Measurements from ENCODE around the gene TENM4. TPM values are rescaled to one million over a fixed set of nuclear protein-coding genes. Genes with fewer than 3 reads are reported as not detected.

The TENM4 gene
- total RNA-seq, 1 experiment from 2014 or later, result 0.39 TPM

DNA sequence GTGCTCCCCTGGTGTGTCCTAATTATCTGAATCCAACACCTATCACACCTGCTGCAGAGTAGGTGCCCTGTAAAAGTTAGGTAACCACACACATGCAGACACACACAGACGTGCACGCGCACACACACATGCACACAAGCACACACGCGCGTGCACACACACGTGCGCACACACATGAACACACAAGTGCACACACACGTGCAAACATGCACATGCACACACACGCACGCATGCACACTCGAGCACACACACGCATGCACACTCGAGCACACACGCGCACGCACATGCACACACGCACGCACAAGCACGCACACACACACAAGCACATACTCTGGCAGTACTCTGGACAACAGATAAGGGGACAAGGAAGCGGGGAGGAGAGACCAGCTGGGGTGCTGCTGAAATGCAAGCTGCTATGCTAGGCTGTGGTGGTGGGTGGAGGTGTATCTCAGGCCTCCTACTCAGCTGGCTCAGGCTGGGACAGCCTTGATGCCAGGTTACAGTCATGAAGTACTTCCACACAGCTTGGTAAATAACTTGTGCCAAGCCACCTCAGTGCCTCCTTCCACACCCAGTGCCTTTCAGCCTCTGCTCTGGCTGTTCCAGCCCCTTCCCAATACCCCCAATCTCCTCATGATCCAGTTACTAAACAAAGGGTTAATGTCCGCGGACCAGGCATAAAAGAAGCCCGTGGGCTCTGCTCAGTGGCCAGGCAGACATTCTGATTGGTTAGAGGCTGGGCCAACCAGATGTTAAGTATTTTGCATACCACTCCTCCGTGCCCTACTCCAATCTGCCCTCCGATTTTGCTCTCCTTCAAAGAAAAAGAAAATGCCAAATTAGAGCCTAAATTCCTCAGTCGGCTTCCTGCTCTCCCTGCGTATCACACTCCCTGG is 374.1 kb downstream of the TENM4 start:
- in situ Hi-C loops (cut with HindIII; ENCODE audit: low pct_unique_long_range_greater_than_20kb, low sequenced_read_pairs), result no loop called here
- POLR2A ChIA-PET, result no interaction called here
- Histone ChIP-seq H3K9me3 (ENCODE audit: control insufficient read depth, insufficient read depth, low read depth, low read length) (no peaks in the 10 kb centered on the region), H3K4me1 (ENCODE audit: control insufficient read depth, insufficient read depth, low read length) (no peaks in the 10 kb centered on the region), H3K36me3 (ENCODE audit: control insufficient read depth, insufficient read depth, low read length) (no peaks in the 10 kb centered on the region), H3K27ac (ENCODE audit: low read length) (no peak overlapping the region), H3K27me3 (ENCODE audit: control insufficient read depth, insufficient read depth, low read length) (no peaks in the 10 kb centered on the region), H3K4me3 (ENCODE audit: low read depth in 2 of 2, low read length in 2 of 2) (no peak overlapping the region)
- no peak for TF ChIP-seq TCF7L2 (IDR thresholded peaks at IDR 0.05; ENCODE audit: low read depth, low read length)
- TF ChIP-seq POLR2AphosphoS5 (IDR thresholded peaks at IDR 0.05; ENCODE audit: low read depth, low read length), result no peak
- TF ChIP-seq SIN3A (IDR thresholded peaks at IDR 0.05; ENCODE audit: borderline replicate concordance, insufficient read depth, low read depth, low read length), result no peak
- no TSS peak for BruUV-seq (replicated peaks)
- intact Hi-C loops (cut with micrococcal nuclease; ENCODE audit: unreplicated experiment), result no loop called here
- DNase-seq (ENCODE audit: low read depth, low spot score) (no peak), ATAC-seq (no peak; the same call in 1 of the 2 replicates)
- CTCF ChIA-PET, result no interaction called here

DNA sequence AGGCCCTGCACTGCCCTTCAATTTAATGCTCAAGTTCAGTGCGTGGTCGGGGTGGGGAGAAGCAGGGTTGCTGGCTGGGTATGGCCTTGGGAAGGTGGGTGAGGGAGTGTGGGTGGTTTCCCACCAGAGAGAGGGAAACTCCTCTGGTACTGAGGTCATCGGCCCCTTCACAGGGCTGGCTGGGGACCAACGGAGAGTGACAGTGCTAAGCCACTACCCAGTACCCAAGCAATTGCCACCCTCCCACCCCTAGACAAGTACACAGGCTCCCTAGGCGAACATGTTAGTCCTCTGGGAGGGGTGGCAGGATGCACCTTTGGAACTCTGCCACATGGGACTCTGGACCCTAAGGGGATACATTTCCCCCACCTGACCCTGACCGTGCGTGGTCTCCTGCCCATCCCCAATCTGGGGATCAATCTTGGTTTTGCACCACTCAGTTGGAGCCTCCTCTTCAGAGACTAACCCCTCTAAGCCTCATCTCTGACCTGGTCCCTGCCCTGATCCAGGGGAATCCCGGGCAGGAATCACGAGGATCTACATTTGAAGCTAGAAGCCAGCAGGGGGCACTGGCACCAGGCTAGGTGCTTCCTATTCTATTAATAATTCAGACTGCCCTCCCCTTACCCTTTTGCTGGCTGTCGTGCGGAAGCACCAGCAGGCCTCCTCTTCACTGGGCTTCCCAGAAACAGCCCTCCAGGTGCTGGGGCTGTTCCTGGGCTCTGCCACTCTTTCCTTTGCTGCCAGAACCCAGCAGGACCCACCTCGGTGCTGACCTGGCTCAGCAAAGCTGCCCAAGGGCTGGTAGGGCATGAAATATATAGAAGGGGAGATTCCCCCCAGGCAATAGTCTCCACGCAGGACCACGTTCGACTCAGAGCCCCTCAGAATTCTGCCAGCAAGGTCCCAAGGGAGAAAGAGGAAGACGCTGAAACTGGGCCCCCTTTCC is 377.7 kb downstream of the TENM4 start:
- Histone ChIP-seq H3K9me3 (ENCODE audit: control insufficient read depth, insufficient read depth, low read depth, low read length) (no peaks in the 10 kb centered on the region), H3K4me3 (ENCODE audit: low read depth in 2 of 2, low read length in 2 of 2) (no peak overlapping the region), H3K27me3 (ENCODE audit: control insufficient read depth, insufficient read depth, low read length) (no peaks in the 10 kb centered on the region), H3K27ac (ENCODE audit: low read length) (no peak overlapping the region), H3K4me1 (ENCODE audit: control insufficient read depth, insufficient read depth, low read length) (no peaks in the 10 kb centered on the region), H3K36me3 (ENCODE audit: control insufficient read depth, insufficient read depth, low read length) (no peaks in the 10 kb centered on the region)
- POLR2A ChIA-PET, result no interaction called here
- CTCF ChIA-PET, result no interaction called here
- in situ Hi-C loops (cut with HindIII; ENCODE audit: low pct_unique_long_range_greater_than_20kb, low sequenced_read_pairs), result no loop called here
- intact Hi-C loops (cut with micrococcal nuclease; ENCODE audit: unreplicated experiment), result no loop called here
- BruUV-seq (replicated peaks), result no TSS peak
- TF ChIP-seq, protein P1, sequence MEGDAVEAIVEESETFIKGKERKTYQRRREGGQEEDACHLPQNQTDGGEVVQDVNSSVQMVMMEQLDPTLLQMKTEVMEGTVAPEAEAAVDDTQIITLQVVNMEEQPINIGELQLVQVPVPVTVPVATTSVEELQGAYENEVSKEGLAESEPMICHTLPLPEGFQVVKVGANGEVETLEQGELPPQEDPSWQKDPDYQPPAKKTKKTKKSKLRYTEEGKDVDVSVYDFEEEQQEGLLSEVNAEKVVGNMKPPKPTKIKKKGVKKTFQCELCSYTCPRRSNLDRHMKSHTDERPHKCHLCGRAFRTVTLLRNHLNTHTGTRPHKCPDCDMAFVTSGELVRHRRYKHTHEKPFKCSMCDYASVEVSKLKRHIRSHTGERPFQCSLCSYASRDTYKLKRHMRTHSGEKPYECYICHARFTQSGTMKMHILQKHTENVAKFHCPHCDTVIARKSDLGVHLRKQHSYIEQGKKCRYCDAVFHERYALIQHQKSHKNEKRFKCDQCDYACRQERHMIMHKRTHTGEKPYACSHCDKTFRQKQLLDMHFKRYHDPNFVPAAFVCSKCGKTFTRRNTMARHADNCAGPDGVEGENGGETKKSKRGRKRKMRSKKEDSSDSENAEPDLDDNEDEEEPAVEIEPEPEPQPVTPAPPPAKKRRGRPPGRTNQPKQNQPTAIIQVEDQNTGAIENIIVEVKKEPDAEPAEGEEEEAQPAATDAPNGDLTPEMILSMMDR (IDR thresholded peaks at IDR 0.05), result peak; percentile 78
- TF ChIP-seq SIN3A (IDR thresholded peaks at IDR 0.05; ENCODE audit: borderline replicate concordance, insufficient read depth, low read depth, low read length), result no peak
- DNase-seq (ENCODE audit: low read depth, low spot score) (no peak), ATAC-seq (peak; percentile 70)

DNA sequence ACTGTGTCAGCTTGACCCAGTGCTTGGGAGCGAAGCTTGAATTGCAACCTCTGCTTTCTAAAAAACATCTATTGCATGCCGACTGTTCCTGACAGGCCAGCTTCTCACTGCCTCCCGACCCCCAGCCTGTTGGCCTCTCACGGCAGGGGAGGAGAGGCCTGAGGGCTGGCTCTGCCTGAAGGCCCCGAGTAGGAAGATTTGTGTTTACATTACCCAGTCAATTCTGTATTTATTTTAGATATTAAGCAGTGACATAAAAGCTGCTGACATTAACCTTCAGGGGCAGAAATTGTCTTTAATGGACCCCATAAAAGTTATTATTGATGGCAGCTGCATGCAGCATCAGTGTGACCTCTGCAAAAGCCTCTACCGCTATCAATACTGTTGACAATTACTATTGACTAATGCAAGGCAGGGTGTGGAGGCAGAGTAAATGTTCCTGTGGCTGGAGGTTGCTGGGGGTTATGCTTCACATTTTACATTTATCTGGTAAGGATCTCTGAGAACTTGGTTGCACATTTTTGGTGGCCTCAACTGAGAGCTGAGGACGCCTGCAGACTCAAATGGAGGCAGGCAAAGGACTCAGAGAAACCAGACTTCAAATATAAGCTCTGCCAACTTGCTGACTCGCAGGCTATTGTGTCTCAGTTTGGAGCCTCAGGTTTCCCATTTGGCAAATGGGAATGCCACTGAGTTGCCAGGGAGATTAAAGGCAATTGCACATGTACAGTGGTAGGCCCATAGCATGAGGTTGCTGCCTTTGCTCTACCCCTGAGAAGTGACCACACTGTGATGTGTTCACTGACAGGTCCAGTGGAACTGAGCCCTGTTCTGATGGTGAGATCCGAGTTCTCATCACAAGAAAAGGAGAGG is 380.5 kb downstream of the TENM4 start:
- TF ChIP-seq, protein P2, sequence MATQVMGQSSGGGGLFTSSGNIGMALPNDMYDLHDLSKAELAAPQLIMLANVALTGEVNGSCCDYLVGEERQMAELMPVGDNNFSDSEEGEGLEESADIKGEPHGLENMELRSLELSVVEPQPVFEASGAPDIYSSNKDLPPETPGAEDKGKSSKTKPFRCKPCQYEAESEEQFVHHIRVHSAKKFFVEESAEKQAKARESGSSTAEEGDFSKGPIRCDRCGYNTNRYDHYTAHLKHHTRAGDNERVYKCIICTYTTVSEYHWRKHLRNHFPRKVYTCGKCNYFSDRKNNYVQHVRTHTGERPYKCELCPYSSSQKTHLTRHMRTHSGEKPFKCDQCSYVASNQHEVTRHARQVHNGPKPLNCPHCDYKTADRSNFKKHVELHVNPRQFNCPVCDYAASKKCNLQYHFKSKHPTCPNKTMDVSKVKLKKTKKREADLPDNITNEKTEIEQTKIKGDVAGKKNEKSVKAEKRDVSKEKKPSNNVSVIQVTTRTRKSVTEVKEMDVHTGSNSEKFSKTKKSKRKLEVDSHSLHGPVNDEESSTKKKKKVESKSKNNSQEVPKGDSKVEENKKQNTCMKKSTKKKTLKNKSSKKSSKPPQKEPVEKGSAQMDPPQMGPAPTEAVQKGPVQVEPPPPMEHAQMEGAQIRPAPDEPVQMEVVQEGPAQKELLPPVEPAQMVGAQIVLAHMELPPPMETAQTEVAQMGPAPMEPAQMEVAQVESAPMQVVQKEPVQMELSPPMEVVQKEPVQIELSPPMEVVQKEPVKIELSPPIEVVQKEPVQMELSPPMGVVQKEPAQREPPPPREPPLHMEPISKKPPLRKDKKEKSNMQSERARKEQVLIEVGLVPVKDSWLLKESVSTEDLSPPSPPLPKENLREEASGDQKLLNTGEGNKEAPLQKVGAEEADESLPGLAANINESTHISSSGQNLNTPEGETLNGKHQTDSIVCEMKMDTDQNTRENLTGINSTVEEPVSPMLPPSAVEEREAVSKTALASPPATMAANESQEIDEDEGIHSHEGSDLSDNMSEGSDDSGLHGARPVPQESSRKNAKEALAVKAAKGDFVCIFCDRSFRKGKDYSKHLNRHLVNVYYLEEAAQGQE (IDR thresholded peaks at IDR 0.05; ENCODE audit: insufficient read depth in 1 of 2, low read depth in 2 of 2, low read length in 1 of 2), result no peak
- TF ChIP-seq POLR2AphosphoS5 (IDR thresholded peaks at IDR 0.05; ENCODE audit: low read depth, low read length), result no peak
- Histone ChIP-seq H3K27ac (ENCODE audit: low read length) (no peak overlapping the region), H3K36me3 (ENCODE audit: control insufficient read depth, insufficient read depth, low read length) (no peaks in the 10 kb centered on the region), H3K27me3 (ENCODE audit: control insufficient read depth, insufficient read depth, low read length) (no peaks in the 10 kb centered on the region), H3K4me3 (ENCODE audit: low read depth in 2 of 2, low read length in 2 of 2) (no peak overlapping the region), H3K9me3 (ENCODE audit: control insufficient read depth, insufficient read depth, low read depth, low read length) (no peaks in the 10 kb centered on the region), H3K4me1 (ENCODE audit: control insufficient read depth, insufficient read depth, low read length) (no peaks in the 10 kb centered on the region)
- no peak for ATAC-seq
- in situ Hi-C loops (cut with HindIII; ENCODE audit: low pct_unique_long_range_greater_than_20kb, low sequenced_read_pairs) (no loop called here), intact Hi-C loops (cut with micrococcal nuclease; ENCODE audit: unreplicated experiment) (no loop called here)
- no TSS peak for BruUV-seq (replicated peaks)
- CTCF ChIA-PET, result interaction anchor here (0.5 to 0.6 kb wide), 2 partner anchors 20 to 102 kb away, joined by 3 read pairs; no protein-coding TSS in a partner anchor
- DNase-seq (ENCODE audit: low read depth, low spot score), result no peak
- POLR2A ChIA-PET, result no interaction called here
